Lung (tissue), 12 donors: ENCODE measurements around the gene SH3TC1. TPM values are rescaled to one million over a fixed set of nuclear protein-coding genes. Genes with fewer than 3 reads are reported as not detected.

Experiments
- ATAC-seq: fragments of 200-7000 bp; cut with Tn5 transposase; one replicate; pipeline ENCODE4 v1.9.1; 2020; ENCODE audit warnings: moderate number of reproducible peaks; ENCODE audit not compliant: insufficient read depth, low FRiP score
- DNase-seq, 3 donors: peaks; one replicate each; pipeline ENCODE4 v3.0.0-alpha.2; 2013 to 2017
- H3K27ac ChIP-seq, 2 donors: one replicate each; pipeline ENCODE4 v1.5.1; 2013; ENCODE audit warnings: mild to moderate bottlenecking in 2 of 2, moderate library complexity in 2 of 2, control low read depth in 1 of 2, inconsistent platforms in 1 of 2, low read depth in 1 of 2, low read length in 1 of 2
- H3K27me3 ChIP-seq, 3 donors: one replicate each; pipeline ENCODE4 v1.5.1; 2013; ENCODE audit warnings: low read length in 2 of 3; ENCODE audit not compliant: control insufficient read depth in 3 of 3, insufficient read depth in 3 of 3
- H3K36me3 ChIP-seq, 4 donors: one replicate each; pipeline ENCODE4 v1.5.1; 2013; ENCODE audit warnings: low read length in 4 of 4, mild to moderate bottlenecking in 1 of 4, moderate library complexity in 1 of 4; ENCODE audit not compliant: control insufficient read depth in 4 of 4, insufficient read depth in 4 of 4
- H3K4me1 ChIP-seq, 5 donors: one replicate each; pipeline ENCODE4 v1.5.1; 2013; ENCODE audit warnings: low read length in 5 of 5, mild to moderate bottlenecking in 2 of 5, moderate library complexity in 1 of 5; ENCODE audit not compliant: control insufficient read depth in 5 of 5, insufficient read depth in 5 of 5
- H3K4me3 ChIP-seq: one replicate; pipeline ENCODE4 v1.5.1; 2013; ENCODE audit warnings: mild to moderate bottlenecking, control low read depth, moderate library complexity
- H3K9ac ChIP-seq, 2 donors: one replicate each; pipeline ENCODE4 v1.5.1; 2013; ENCODE audit warnings: low read length in 2 of 2, control low read depth in 1 of 2; ENCODE audit not compliant: insufficient read depth in 1 of 2
- H3K9me3 ChIP-seq, 4 donors: one replicate each; pipeline ENCODE4 v1.5.1; 2013; ENCODE audit warnings: low read length in 3 of 4, mild to moderate bottlenecking in 1 of 4, moderate library complexity in 1 of 4; ENCODE audit not compliant: control insufficient read depth in 4 of 4, insufficient read depth in 3 of 4
- CTCF ChIP-seq: IDR thresholded peaks from 2 replicates; pipeline ENCODE4 v1.5.1; 2012; ENCODE audit warnings: mild to moderate bottlenecking; ENCODE audit errors: control extremely low read depth, extremely low read depth
- WGBS, 2 donors: extraction: QIAGEN DNeasy Blood & Tissue Kit; methylation state at CpG; one replicate each; pipeline ENCODE4 v1.1.7; 2013; 5-methylcytosine and 5-hydroxymethylcytosine counted together
- polyA plus RNA-seq, 2 donors: library from polyadenylated mRNA; stranded (reverse); fragments of 200-250 nt; gene quantifications; one replicate each; pipeline ENCODE4 v1.2.1, GENCODE V29; 2013
- total RNA-seq, 2 donors: library from RNA; depleted of rRNA in 1 of 2; stranded (reverse); fragments of >200 nt in 1 of 2; gene quantifications; one replicate each; pipeline ENCODE4 v1.2.1, GENCODE V29; 2014 to 2021
- donor health status: control.
- donor health status: control.
- donor health status: Bipolar disorder and iron deficiency.
- donor health status: healthy.
- donor health status: DM: yes; HTN: yes; CAD: no.

Gene SH3TC1
- total and polyA plus RNA-seq, 4 donors = 21.4 to 67.3 (median 38.1) TPM

- Histone ChIP-seq H3K4me3 (no peak overlapping the region), H3K27ac (no peak overlapping the region), H3K4me1 (peaks cover 0 to 3% (median 0%) of the 10 kb centered on the region in 5 donors), H3K9me3 (no peaks in the 10 kb centered on the region), H3K27me3 (no peaks in the 10 kb centered on the region), H3K36me3 (peaks cover 0 to 57% (median 13%) of the 10 kb centered on the region in 4 donors), H3K9ac (no peak overlapping the region)
- ATAC-seq (no peak), DNase-seq (no peak)
- no peak for TF ChIP-seq CTCF
- 94 to 96% methylated on average over 4 of the region's 4 CpGs for whole genome bisulfite sequencing, 2 donors
Measured at GRCh38 chr4:8233672-8234484, 34.8 kb downstream of the SH3TC1 start.

DNA sequence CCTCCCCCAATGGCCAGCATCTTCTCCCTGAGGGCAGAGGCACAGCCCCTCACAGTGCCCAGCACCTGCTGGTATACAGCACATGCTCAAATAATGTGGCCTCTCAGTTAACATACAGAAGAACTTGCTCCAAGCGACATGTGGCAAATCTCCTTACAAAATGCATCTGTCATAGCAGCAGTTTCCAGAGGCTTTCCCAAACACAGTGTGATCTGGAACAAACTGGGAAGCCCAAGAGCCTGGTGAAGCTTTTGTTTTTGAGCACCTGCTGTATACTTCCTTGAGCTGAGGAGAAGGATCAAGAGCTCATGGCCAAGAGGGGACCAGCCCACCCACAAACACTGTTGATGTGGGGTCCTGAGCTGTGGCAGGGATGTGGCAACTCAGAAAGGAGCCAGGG is 35.6 kb downstream of the SH3TC1 start:
- H3K9ac ChIP-seq = no peak overlapping the region
- ATAC-seq (no peak), DNase-seq (no peak)
- peaks cover 0 to 60% (median 15%) of the 10 kb centered on the region in 4 donors for H3K36me3 ChIP-seq
- 97 to 100% methylated on average over 1 of the region's 1 CpG for WGBS, 2 donors
- H3K4me3 ChIP-seq = no peak overlapping the region
- no peaks in the 10 kb centered on the region for H3K9me3 ChIP-seq
- H3K4me1 ChIP-seq = no peaks in the 10 kb centered on the region
- H3K27me3 ChIP-seq = no peaks in the 10 kb centered on the region
- H3K27ac ChIP-seq = no peak overlapping the region
- TF ChIP-seq CTCF = no peak

- Histone ChIP-seq H3K4me1 (no peaks in the 10 kb centered on the region), H3K4me3 (no peak overlapping the region), H3K9me3 (no peaks in the 10 kb centered on the region), H3K36me3 (peaks cover 0 to 61% (median 15%) of the 10 kb centered on the region in 4 donors), H3K9ac (no peak overlapping the region), H3K27me3 (no peaks in the 10 kb centered on the region), H3K27ac (no peak overlapping the region)
- DNase-seq (no peak), ATAC-seq (no peak)
- no peak for TF ChIP-seq CTCF
- WGBS, 2 donors = 88 to 91% methylated on average over 13 of the region's 13 CpGs
Measured at GRCh38 chr4:8235224-8235623, 36.1 kb downstream of the SH3TC1 start.
